MM.1S (cell line): ENCODE measurements around the gene SLC7A1.

Source experiments
- EZH2 ChIP-seq: fragments of 300-600 bp; sonication (generic); optimal IDR thresholded peaks from 2 replicates; pipeline ENCODE3; 2017; ENCODE audit warnings: low read depth, mild to moderate bottlenecking, antibody characterized with exemption, low read length, mixed read lengths
- EZH2phosphoT487 ChIP-seq: fragments of 300-600 bp; sonication (generic); IDR thresholded peaks from 2 replicates; pipeline ENCODE4 v1.6.1; 2018; ENCODE audit warnings: antibody characterized with exemption, low read length
- TF ChIP-seq, protein P1 (sequence below): fragments of 300-600 bp; sonication (generic); IDR thresholded peaks from 2 replicates; pipeline ENCODE4 v1.5.1; 2016; ENCODE audit warnings: antibody characterized with exemption, low read length, mixed read lengths

DNA sequence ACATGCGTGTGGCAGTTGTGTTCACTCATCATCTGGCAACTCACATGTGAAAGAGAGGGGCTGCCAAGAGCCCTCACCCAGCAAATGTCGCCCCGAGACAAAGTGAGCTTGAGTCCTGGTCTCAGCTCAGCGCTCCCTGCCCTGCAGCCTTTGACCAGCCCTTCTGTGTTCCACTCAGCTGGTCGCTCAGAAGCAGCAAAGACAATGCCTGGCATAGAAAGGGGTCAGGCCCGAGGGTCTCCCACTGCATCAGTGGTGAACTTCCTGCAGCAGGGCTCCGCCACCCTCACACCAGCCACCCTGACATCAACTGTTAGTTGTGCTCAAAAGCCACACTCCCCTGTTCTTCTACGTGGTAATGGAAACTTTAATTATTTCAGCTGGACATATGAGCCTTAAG, 68.0 kb downstream of the SLC7A1 start:
- TF ChIP-seq, protein P1, sequence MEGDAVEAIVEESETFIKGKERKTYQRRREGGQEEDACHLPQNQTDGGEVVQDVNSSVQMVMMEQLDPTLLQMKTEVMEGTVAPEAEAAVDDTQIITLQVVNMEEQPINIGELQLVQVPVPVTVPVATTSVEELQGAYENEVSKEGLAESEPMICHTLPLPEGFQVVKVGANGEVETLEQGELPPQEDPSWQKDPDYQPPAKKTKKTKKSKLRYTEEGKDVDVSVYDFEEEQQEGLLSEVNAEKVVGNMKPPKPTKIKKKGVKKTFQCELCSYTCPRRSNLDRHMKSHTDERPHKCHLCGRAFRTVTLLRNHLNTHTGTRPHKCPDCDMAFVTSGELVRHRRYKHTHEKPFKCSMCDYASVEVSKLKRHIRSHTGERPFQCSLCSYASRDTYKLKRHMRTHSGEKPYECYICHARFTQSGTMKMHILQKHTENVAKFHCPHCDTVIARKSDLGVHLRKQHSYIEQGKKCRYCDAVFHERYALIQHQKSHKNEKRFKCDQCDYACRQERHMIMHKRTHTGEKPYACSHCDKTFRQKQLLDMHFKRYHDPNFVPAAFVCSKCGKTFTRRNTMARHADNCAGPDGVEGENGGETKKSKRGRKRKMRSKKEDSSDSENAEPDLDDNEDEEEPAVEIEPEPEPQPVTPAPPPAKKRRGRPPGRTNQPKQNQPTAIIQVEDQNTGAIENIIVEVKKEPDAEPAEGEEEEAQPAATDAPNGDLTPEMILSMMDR, result no peak
- TF ChIP-seq EZH2, result no peak
- no peak for TF ChIP-seq EZH2phosphoT487
